ENCODE measurements around the gene MALT1.

GRCh38 chr18:58796220-58796619, 125.0 kb downstream of the MALT1 start:
- TF ChIP-seq PBX3 (IDR thresholded peaks at IDR 0.05) (no peak), RCOR1 (IDR thresholded peaks at IDR 0.05; ENCODE audit: low read depth, low read length) (no peak), EP300 (IDR thresholded peaks at IDR 0.05) (no peak), CTCF (IDR thresholded peaks at IDR 0.05) (no peak), MYC (IDR thresholded peaks at IDR 0.05; ENCODE audit: borderline replicate concordance, low read length) (no peak), KDM1A (IDR thresholded peaks at IDR 0.05; ENCODE audit: low read depth) (no peak), HDAC2 (IDR thresholded peaks at IDR 0.05) (no peak), CHD2 (IDR thresholded peaks at IDR 0.05; ENCODE audit: low read length, partially characterized antibody) (no peak), EHMT2 (IDR thresholded peaks at IDR 0.05; ENCODE audit: low read depth) (no peak), RNF2 (IDR thresholded peaks at IDR 0.05; ENCODE audit: borderline replicate concordance, low read depth) (no peak)

Data from A549 (cell line).